OCI-LY7 (cell line): ENCODE data around the gene GPD1. TPM values are rescaled to one million over a fixed set of nuclear protein-coding genes. Genes with fewer than 3 reads are reported as not detected.

Experiments
- BruUV-seq: library from RNA; stranded (reverse); fragments of 400-500 nt; replicated peaks from 2 replicates; lab custom pipeline; 2021; lab: Mats Ljungman, UMichigan
- CTCF ChIA-PET: fragments of 300-600 bp; sonication (Branson Sonifier 250); formaldehyde crosslinking; loops from one replicate; lab custom pipeline; 2022; ENCODE audit warnings: antibody characterized with exemption; ENCODE audit not compliant: unreplicated experiment; lab: Charles Lee
- POLR2A ChIA-PET: fragments of 300-600 bp; sonication (Branson Sonifier 250); formaldehyde crosslinking; loops from one replicate; lab custom pipeline; 2022; ENCODE audit warnings: antibody characterized with exemption; lab: Charles Lee
- DNase-seq: peaks from one replicate; pipeline ENCODE4 v3.0.0-alpha.2; 2015; ENCODE audit warnings: low spot score
- H2AFZ ChIP-seq: fragments of 200-600 bp; sonication (generic), shearing (Covaris generic); 2 replicates; pipeline ENCODE4 v1.6.1; 2014; ENCODE audit warnings: mild to moderate bottlenecking, antibody characterized with exemption, low read length, moderate library complexity
- H3K27ac ChIP-seq: fragments of 200-600 bp; sonication (generic); 2 replicates; pipeline ENCODE4 v1.5.1; 2014; ENCODE audit warnings: mixed run types, low read depth, mild to moderate bottlenecking, moderate library complexity, low read length, inconsistent platforms; ENCODE audit not compliant: poor library complexity, severe bottlenecking
- H3K36me3 ChIP-seq: fragments of 200-600 bp; sonication (generic); 2 replicates; pipeline ENCODE4 v1.6.1; 2014; ENCODE audit warnings: mild to moderate bottlenecking, antibody characterized with exemption, low read length, moderate library complexity, mixed read lengths; ENCODE audit not compliant: insufficient read depth
- H3K4me1 ChIP-seq: fragments of 200-600 bp; sonication (generic); 2 replicates; pipeline ENCODE4 v1.5.1; 2014; ENCODE audit warnings: mild to moderate bottlenecking, low read length; ENCODE audit not compliant: insufficient read depth, poor library complexity, severe bottlenecking
- H3K4me2 ChIP-seq: fragments of 200-600 bp; sonication (generic); 2 replicates; pipeline ENCODE4 v1.6.1; 2014; ENCODE audit warnings: mild to moderate bottlenecking, low read length
- H3K4me3 ChIP-seq: fragments of 200-600 bp; sonication (generic); 2 replicates; pipeline ENCODE4 v1.5.1; 2014; ENCODE audit warnings: mild to moderate bottlenecking, low read depth, low read length; ENCODE audit not compliant: poor library complexity, severe bottlenecking
- H3K79me2 ChIP-seq: fragments of 200-600 bp; sonication (generic); 2 replicates; pipeline ENCODE4 v1.6.1; 2016; ENCODE audit warnings: low read depth, mild to moderate bottlenecking, low read length, moderate library complexity, mixed read lengths; ENCODE audit not compliant: insufficient read depth
- H3K9me2 ChIP-seq: fragments of 200-600 bp; sonication (generic); 2 replicates; pipeline ENCODE4 v1.6.1; 2016; ENCODE audit warnings: mild to moderate bottlenecking, low read length, mixed read lengths; ENCODE audit not compliant: insufficient read depth
- H3K9me3 ChIP-seq: fragments of 200-600 bp; sonication (generic); 2 replicates; pipeline ENCODE4 v1.6.1; 2014; ENCODE audit warnings: mild to moderate bottlenecking, mixed run types, low read length, mixed read lengths
- H4K20me1 ChIP-seq: fragments of 200-600 bp; sonication (generic); 2 replicates; pipeline ENCODE4 v1.6.1; 2014; ENCODE audit warnings: mild to moderate bottlenecking, antibody characterized with exemption, low read length, moderate library complexity, mixed read lengths; ENCODE audit not compliant: insufficient read depth
- CTCF ChIP-seq: fragments of 200-600 bp; sonication (generic); conservative IDR thresholded peaks from 2 replicates; pipeline ENCODE4 v1.5.1; 2014; ENCODE audit warnings: mild to moderate bottlenecking, antibody characterized with exemption, low read length, moderate library complexity, mixed read lengths
- EZH2phosphoT487 ChIP-seq: fragments of 200-600 bp; sonication (generic); IDR thresholded peaks from 2 replicates; pipeline ENCODE4 v1.6.1; 2018; ENCODE audit warnings: low read depth, borderline replicate concordance, mild to moderate bottlenecking, mixed run types, antibody characterized with exemption, low read length, moderate library complexity, mixed read lengths
- intact Hi-C: fragments of 100-400 bp; cut with micrococcal nuclease; formaldehyde crosslinking; loops from one replicate; pipeline ENCODE4 v1.10.0; 2022; ENCODE audit not compliant: unreplicated experiment
- total RNA-seq, 2 experiments: library from RNA; depleted of rRNA in 1 of 2; stranded (reverse); fragments of >200 nt in 1 of 2; shearing (Covaris generic) in 1 of 2; gene quantifications; 2 replicates each; pipeline ENCODE4 v1.2.3, GENCODE V29; 2014 to 2022

Gene GPD1
- total RNA-seq, 2 experiments from 2014 or later, result 0.47 to 1.2 TPM

GRCh38 chr12:50072198-50072907 is 31.5 kb upstream of the GPD1 start:
- H3K79me2 ChIP-seq, result no peaks in the 10 kb centered on the region
- peaks cover 12% of the 10 kb centered on the region for H3K4me1 ChIP-seq
- no peaks in the 10 kb centered on the region for H3K36me3 ChIP-seq
- H3K9me3 ChIP-seq, result no peaks in the 10 kb centered on the region
- ChIA-PET POLR2A (no interaction called here), CTCF (interaction anchor here (2.5 to 2.8 kb wide), 2 partner anchors 39 to 106 kb away, joined by 20 to 26 read pairs; partner anchors contain the start of gene COX14)
- no peaks in the 10 kb centered on the region for H3K9me2 ChIP-seq
- H3K4me2 ChIP-seq, result no peak overlapping the region
- no peak overlapping the region for H3K4me3 ChIP-seq
- no peak for DNase-seq
- no peak overlapping the region for H2AFZ ChIP-seq
- H4K20me1 ChIP-seq, result no peaks in the 10 kb centered on the region
- BruUV-seq, result no TSS peak
- intact Hi-C loops, result loop anchor here (5.0 kb wide), 1 partner anchor 35 kb away; no protein-coding TSS in a partner anchor
- no peak overlapping the region for H3K27ac ChIP-seq
- TF ChIP-seq EZH2phosphoT487 (no peak), CTCF (no peak)

GRCh38 chr12:50073206-50073605 is 30.6 kb upstream of the GPD1 start:
- intact Hi-C loops, result loop anchor here (5.0 kb wide), 1 partner anchor 36 kb away; no protein-coding TSS in a partner anchor
- DNase-seq, result no peak
- Histone ChIP-seq H3K4me2 (no peak overlapping the region), H3K9me3 (no peaks in the 10 kb centered on the region), H2AFZ (no peak overlapping the region), H3K9me2 (no peaks in the 10 kb centered on the region), H3K4me3 (no peak overlapping the region), H3K4me1 (peaks cover 12% of the 10 kb centered on the region), H3K79me2 (no peaks in the 10 kb centered on the region), H3K36me3 (no peaks in the 10 kb centered on the region), H4K20me1 (no peaks in the 10 kb centered on the region), H3K27ac (no peak overlapping the region)
- no peak for TF ChIP-seq CTCF
- no peak for TF ChIP-seq EZH2phosphoT487
- ChIA-PET POLR2A (no interaction called here), CTCF (no interaction called here)
- no TSS peak for BruUV-seq

- H3K36me3 ChIP-seq, result no peaks in the 10 kb centered on the region
- no peak overlapping the region for H3K4me2 ChIP-seq
- H3K79me2 ChIP-seq, result no peaks in the 10 kb centered on the region
- no TSS peak for BruUV-seq
- peaks cover 12% of the 10 kb centered on the region for H3K4me1 ChIP-seq
- intact Hi-C loops, result loop anchor here (2.0 to 5.0 kb wide), 2 partner anchors 36 to 37 kb away; no protein-coding TSS in a partner anchor
- H2AFZ ChIP-seq, result no peak overlapping the region
- H3K9me3 ChIP-seq, result no peaks in the 10 kb centered on the region
- no peak overlapping the region for H3K4me3 ChIP-seq
- no peak for DNase-seq
- no peaks in the 10 kb centered on the region for H4K20me1 ChIP-seq
- ChIA-PET POLR2A (no interaction called here), CTCF (interaction anchor here (1.2 kb wide), 1 partner anchor 12 kb away, joined by 3 read pairs; no protein-coding TSS in a partner anchor)
- H3K9me2 ChIP-seq, result no peaks in the 10 kb centered on the region
- TF ChIP-seq EZH2phosphoT487, result no peak
- no peak for TF ChIP-seq CTCF
- H3K27ac ChIP-seq, result no peak overlapping the region
Observed at GRCh38 chr12:50073712-50074111, 30.1 kb upstream of the GPD1 start.
